Uterus (tissue), 4 donors: ENCODE data around the gene XYLT1. TPM values are rescaled to one million over a fixed set of nuclear protein-coding genes. Genes with fewer than 3 reads are reported as not detected.

ENCODE experiments used
- DNase-seq, 2 donors: peaks; one replicate each; pipeline ENCODE4 v3.0.0-alpha.2; 2019 to 2020
- H3K27ac ChIP-seq, 2 donors: fragments of 200-600 bp; sonication (generic); 1 replicate in 1 of 2; 2 replicates in 1 of 2; pipeline ENCODE4 v1.5.1; 2016 to 2018
- H3K27me3 ChIP-seq, 2 donors: fragments of 200-600 bp; sonication (generic); one replicate each; pipeline ENCODE4 v1.5.1; 2018 to 2019; ENCODE audit warnings: control low read depth in 1 of 2
- H3K36me3 ChIP-seq, 2 donors: fragments of 200-600 bp; sonication (generic); one replicate each; pipeline ENCODE4 v1.5.1; 2019; ENCODE audit warnings: control low read depth in 1 of 2
- H3K4me1 ChIP-seq, 2 donors: fragments of 200-600 bp; sonication (generic); one replicate each; pipeline ENCODE4 v1.5.1; 2018 to 2019; ENCODE audit warnings: control low read depth in 1 of 2
- H3K4me3 ChIP-seq, 2 donors: fragments of 200-600 bp; sonication (generic); 1 replicate in 1 of 2; 2 replicates in 1 of 2; pipeline ENCODE4 v1.5.1; 2018 to 2019; ENCODE audit warnings: mild to moderate bottlenecking in 1 of 2
- H3K9me3 ChIP-seq, 2 donors: fragments of 200-600 bp; sonication (generic); one replicate each; pipeline ENCODE4 v1.5.1; 2019; ENCODE audit warnings: control low read depth in 1 of 2
- POLR2A ChIP-seq, 2 donors: fragments of 450-650 bp; IDR thresholded peaks; one replicate each; pipeline ENCODE4 v1.6.1; 2016; ENCODE audit warnings: antibody characterized with exemption in 2 of 2, mild to moderate bottlenecking in 1 of 2, moderate library complexity in 1 of 2
- intact Hi-C: fragments of 100-400 bp; cut with DNase I; formaldehyde crosslinking; loops from one replicate; pipeline ENCODE4 v1.15.1; 2023; ENCODE audit warnings: low total_unique reads
- total RNA-seq, 4 donors: library from RNA; depleted of rRNA in 3 of 4; stranded (reverse); fragments of >200 nt in 3 of 4; gene quantifications; one replicate each; pipeline versions ENCODE4 v1.1.0 to v1.2.4, GENCODE V29; 2014 to 2023
- TF ChIP-seq, protein P1 (sequence below), 4 experiments: fragments of 200-600 bp in 2 of 4; fragments of 450-650 bp in 2 of 4; sonication (generic) in 2 of 4; IDR thresholded peaks; one replicate each; pipeline ENCODE4 v1.5.1; 2016 to 2019; ENCODE audit warnings: antibody characterized with exemption in 4 of 4, mild to moderate bottlenecking in 2 of 4, moderate library complexity in 1 of 4
- donor health status: DM: yes; HTN: yes; CAD: no.

Gene XYLT1
- total RNA-seq, 4 donors from 2014 or later: 1.5 to 42.2 (median 15.7) TPM

GRCh38 chr16:17431968-17432625, 38.7 kb downstream of the XYLT1 start:
- TF ChIP-seq, protein P1, sequence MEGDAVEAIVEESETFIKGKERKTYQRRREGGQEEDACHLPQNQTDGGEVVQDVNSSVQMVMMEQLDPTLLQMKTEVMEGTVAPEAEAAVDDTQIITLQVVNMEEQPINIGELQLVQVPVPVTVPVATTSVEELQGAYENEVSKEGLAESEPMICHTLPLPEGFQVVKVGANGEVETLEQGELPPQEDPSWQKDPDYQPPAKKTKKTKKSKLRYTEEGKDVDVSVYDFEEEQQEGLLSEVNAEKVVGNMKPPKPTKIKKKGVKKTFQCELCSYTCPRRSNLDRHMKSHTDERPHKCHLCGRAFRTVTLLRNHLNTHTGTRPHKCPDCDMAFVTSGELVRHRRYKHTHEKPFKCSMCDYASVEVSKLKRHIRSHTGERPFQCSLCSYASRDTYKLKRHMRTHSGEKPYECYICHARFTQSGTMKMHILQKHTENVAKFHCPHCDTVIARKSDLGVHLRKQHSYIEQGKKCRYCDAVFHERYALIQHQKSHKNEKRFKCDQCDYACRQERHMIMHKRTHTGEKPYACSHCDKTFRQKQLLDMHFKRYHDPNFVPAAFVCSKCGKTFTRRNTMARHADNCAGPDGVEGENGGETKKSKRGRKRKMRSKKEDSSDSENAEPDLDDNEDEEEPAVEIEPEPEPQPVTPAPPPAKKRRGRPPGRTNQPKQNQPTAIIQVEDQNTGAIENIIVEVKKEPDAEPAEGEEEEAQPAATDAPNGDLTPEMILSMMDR (IDR thresholded peaks at IDR 0.05): no peak
- no peak for TF ChIP-seq POLR2A (IDR thresholded peaks at IDR 0.05)
- H3K36me3 ChIP-seq: no peaks in the 10 kb centered on the region
- DNase-seq: no peak

GRCh38 chr16:17431012-17431411, 39.7 kb downstream of the XYLT1 start:
- H3K27ac ChIP-seq: no peak overlapping the region
- no peaks in the 10 kb centered on the region for H3K4me1 ChIP-seq
- intact Hi-C loops: no loop called here
- no peak for DNase-seq
- TF ChIP-seq, protein P1 (IDR thresholded peaks at IDR 0.05): no peak
- no peak for TF ChIP-seq POLR2A (IDR thresholded peaks at IDR 0.05)
- no peaks in the 10 kb centered on the region for H3K27me3 ChIP-seq
- H3K9me3 ChIP-seq: no peaks in the 10 kb centered on the region
- H3K4me3 ChIP-seq: no peak overlapping the region
- no peaks in the 10 kb centered on the region for H3K36me3 ChIP-seq

More at GRCh38 chr16:17431968-17432625, 38.7 kb downstream of the XYLT1 start:
- H3K27ac ChIP-seq: no peak overlapping the region
- no peak overlapping the region for H3K4me3 ChIP-seq
- no peaks in the 10 kb centered on the region for H3K27me3 ChIP-seq
- no peaks in the 10 kb centered on the region for H3K4me1 ChIP-seq
- intact Hi-C loops: no loop called here
- H3K9me3 ChIP-seq: no peaks in the 10 kb centered on the region

DNA sequence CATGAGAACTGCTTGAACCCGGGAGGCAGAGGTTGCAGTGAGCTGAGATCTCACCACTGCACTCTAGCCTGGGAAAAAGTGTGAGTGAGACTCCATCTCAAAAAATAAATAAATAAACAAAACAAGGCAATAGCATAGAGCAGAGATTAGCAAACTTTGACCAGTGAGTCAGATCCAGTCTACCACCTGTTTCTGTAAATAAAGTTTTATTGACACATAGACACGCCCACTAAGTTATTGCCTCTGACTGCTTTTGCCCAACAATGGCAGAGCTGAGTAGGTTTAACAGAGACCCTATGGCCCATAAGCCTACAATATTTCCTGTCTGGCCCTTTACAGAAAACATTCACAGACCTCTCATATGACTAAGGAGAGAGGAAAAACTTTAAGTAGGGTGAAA, 44.3 kb downstream of the XYLT1 start:
- Histone ChIP-seq H3K27ac (no peak overlapping the region), H3K27me3 (no peaks in the 10 kb centered on the region), H3K4me1 (no peaks in the 10 kb centered on the region), H3K4me3 (no peak overlapping the region), H3K9me3 (no peaks in the 10 kb centered on the region), H3K36me3 (no peaks in the 10 kb centered on the region)
- no peak for TF ChIP-seq POLR2A (IDR thresholded peaks at IDR 0.05)
- TF ChIP-seq, protein P1 (IDR thresholded peaks at IDR 0.05): no peak
- no peak for DNase-seq
- intact Hi-C loops: no loop called here

GRCh38 chr16:17424771-17425170, 46.0 kb downstream of the XYLT1 start:
- TF ChIP-seq, protein P1 (IDR thresholded peaks at IDR 0.05): no peak
- TF ChIP-seq POLR2A (IDR thresholded peaks at IDR 0.05): no peak
- Histone ChIP-seq H3K27me3 (no peaks in the 10 kb centered on the region), H3K36me3 (no peaks in the 10 kb centered on the region), H3K9me3 (no peaks in the 10 kb centered on the region), H3K27ac (no peak overlapping the region), H3K4me3 (no peak overlapping the region), H3K4me1 (no peaks in the 10 kb centered on the region)
- intact Hi-C loops: no loop called here
- DNase-seq: no peak

DNA sequence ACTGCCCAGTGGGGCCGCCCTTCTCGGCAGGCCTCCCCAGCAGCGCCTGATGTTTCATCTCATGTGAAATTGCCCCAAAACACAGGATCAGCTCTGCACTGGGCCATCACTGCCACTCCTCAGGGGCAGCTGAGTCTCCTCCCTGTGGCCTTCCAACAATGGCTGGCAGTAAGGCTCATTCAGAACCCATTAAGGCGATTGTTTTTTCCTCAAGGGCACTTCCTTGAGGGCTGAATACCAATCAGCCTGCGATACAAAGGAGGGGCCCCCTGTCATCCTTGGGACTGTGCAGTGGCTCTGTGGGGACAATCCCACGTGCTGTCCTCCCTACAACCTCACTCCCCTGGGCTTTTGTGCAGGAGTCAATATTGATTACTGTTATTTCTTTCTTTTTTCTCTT, 47.5 kb downstream of the XYLT1 start:
- no peaks in the 10 kb centered on the region for H3K27me3 ChIP-seq
- H3K27ac ChIP-seq: no peak overlapping the region
- H3K36me3 ChIP-seq: no peaks in the 10 kb centered on the region
- no peak for DNase-seq
- intact Hi-C loops: no loop called here
- H3K4me1 ChIP-seq: no peaks in the 10 kb centered on the region
- TF ChIP-seq, protein P1 (IDR thresholded peaks at IDR 0.05): no peak
- TF ChIP-seq POLR2A (IDR thresholded peaks at IDR 0.05): no peak
- no peak overlapping the region for H3K4me3 ChIP-seq
- no peaks in the 10 kb centered on the region for H3K9me3 ChIP-seq
